ENCODE data around the gene CCNY. TPM values are rescaled to one million over a fixed set of nuclear protein-coding genes. Genes with fewer than 3 reads are reported as not detected.
A peak's percentile ranks its signal among the peaks of the same experiment; 100 is the strongest.

CCNY gene
- total RNA-seq, 1 donor from 2014 or later: 99.7 TPM

- no peak for DNase-seq (ENCODE audit: low read depth)
Observed at GRCh38 chr10:35448687-35449662, 112.7 kb downstream of the CCNY start.

- no peak for DNase-seq (ENCODE audit: low read depth)
Observed at GRCh38 chr10:35449944-35450343, 113.6 kb downstream of the CCNY start.

GRCh38 chr10:35451151-35452016 lies 115.1 kb downstream of the CCNY start:
- DNase-seq (ENCODE audit: low read depth): no peak

GRCh38 chr10:35452171-35452570 lies 115.9 kb downstream of the CCNY start:
- no peak for DNase-seq (ENCODE audit: low read depth)

- DNase-seq (ENCODE audit: low read depth): no peak
Observed at GRCh38 chr10:35452847-35453246, 116.5 kb downstream of the CCNY start.

- DNase-seq (ENCODE audit: low read depth): peak; percentile 57
Observed at GRCh38 chr10:35453855-35454532, 117.7 kb downstream of the CCNY start.

- no peak for DNase-seq (ENCODE audit: low read depth)
Observed at GRCh38 chr10:35456153-35456720, 119.9 kb downstream of the CCNY start.

- DNase-seq (ENCODE audit: low read depth): no peak
Observed at GRCh38 chr10:35456784-35457183, 120.5 kb downstream of the CCNY start.

GRCh38 chr10:35458500-35459448 lies 122.5 kb downstream of the CCNY start:
- DNase-seq (ENCODE audit: low read depth): peak; percentile 71

GRCh38 chr10:35459449-35459847 lies 123.1 kb downstream of the CCNY start:
- DNase-seq (ENCODE audit: low read depth): no peak

- peak; percentile 79 for DNase-seq (ENCODE audit: low read depth)
Observed at GRCh38 chr10:35460852-35461460, 124.6 kb downstream of the CCNY start.

- peak; percentile 94 for DNase-seq (ENCODE audit: low read depth)
Observed at GRCh38 chr10:35462491-35462934, 126.2 kb downstream of the CCNY start.

GRCh38 chr10:35463105-35463867 lies 127.0 kb downstream of the CCNY start:
- no peak for DNase-seq (ENCODE audit: low read depth)

- DNase-seq (ENCODE audit: low read depth): peak; percentile 86
Observed at GRCh38 chr10:35463878-35464277, 127.6 kb downstream of the CCNY start.

- DNase-seq (ENCODE audit: low read depth): no peak
Observed at GRCh38 chr10:35464825-35465456, 128.6 kb downstream of the CCNY start.

GRCh38 chr10:35465673-35466072 lies 129.4 kb downstream of the CCNY start:
- no peak for DNase-seq (ENCODE audit: low read depth)

- no peak for DNase-seq (ENCODE audit: low read depth)
Observed at GRCh38 chr10:35466170-35466569, 129.9 kb downstream of the CCNY start.

- no peak for DNase-seq (ENCODE audit: low read depth)
Observed at GRCh38 chr10:35466661-35467060, 130.4 kb downstream of the CCNY start.
